A673 (cell line): ENCODE results near the gene PCTP. TPM values are rescaled to one million over a fixed set of nuclear protein-coding genes. Genes with fewer than 3 reads are reported as not detected.

Experiments
- BruUV-seq: library from RNA; stranded (reverse); fragments of 400-500 nt; replicated peaks from 2 replicates; lab custom pipeline; 2021; lab: Mats Ljungman, UMichigan
- CTCF ChIA-PET: fragments of 300-600 bp; sonication (Branson Sonifier 250); formaldehyde crosslinking; loops from one replicate; lab custom pipeline; 2022; ENCODE audit warnings: antibody characterized with exemption; lab: Charles Lee
- POLR2A ChIA-PET: fragments of 300-600 bp; sonication (Branson Sonifier 250); formaldehyde crosslinking; loops from one replicate; lab custom pipeline; 2022; ENCODE audit warnings: antibody characterized with exemption; ENCODE audit not compliant: low non-redundant PET; lab: Charles Lee
- DNase-seq: peaks from one replicate; pipeline ENCODE4 v3.0.0-alpha.2; 2015; ENCODE audit warnings: low spot score
- H3K27ac ChIP-seq: fragments of 200-600 bp; sonication (generic); 2 replicates; pipeline ENCODE4 v1.5.1; 2016; ENCODE audit warnings: mixed run types, low read depth, mild to moderate bottlenecking, mixed read lengths, antibody characterized with exemption, low read length; ENCODE audit not compliant: poor library complexity, severe bottlenecking
- H3K27me3 ChIP-seq: fragments of 200-600 bp; sonication (generic); replicated peaks from 2 replicates; pipeline ENCODE4 v1.6.1; 2017; ENCODE audit warnings: mixed run types, low read depth, mild to moderate bottlenecking, mixed read lengths, antibody characterized with exemption, low read length; ENCODE audit not compliant: insufficient read depth, poor library complexity
- H3K36me3 ChIP-seq: fragments of 200-600 bp; sonication (generic); 2 replicates; pipeline ENCODE4 v1.6.1; 2016; ENCODE audit warnings: mixed run types, mild to moderate bottlenecking, mixed read lengths, antibody characterized with exemption, low read length; ENCODE audit not compliant: insufficient read depth, poor library complexity, severe bottlenecking
- H3K4me1 ChIP-seq: fragments of 200-600 bp; sonication (generic); 2 replicates; pipeline ENCODE4 v1.6.1; 2017; ENCODE audit warnings: mixed run types, mild to moderate bottlenecking, mixed read lengths, antibody characterized with exemption, low read length; ENCODE audit not compliant: insufficient read depth, poor library complexity, severe bottlenecking
- H3K4me3 ChIP-seq: fragments of 200-600 bp; sonication (generic); 2 replicates; pipeline ENCODE4 v1.5.1; 2016; ENCODE audit warnings: low read depth, mixed run types, mild to moderate bottlenecking, mixed read lengths, low read length; ENCODE audit not compliant: poor library complexity, severe bottlenecking
- H3K9me3 ChIP-seq: fragments of 200-600 bp; sonication (generic); 2 replicates; pipeline ENCODE4 v1.6.1; 2016; ENCODE audit warnings: mixed run types, low read depth, mild to moderate bottlenecking, mixed read lengths, antibody characterized with exemption, low read length; ENCODE audit not compliant: poor library complexity, severe bottlenecking
- EZH2 ChIP-seq: fragments of 200-600 bp; sonication (generic); IDR thresholded peaks from 2 replicates; pipeline ENCODE4 v1.6.1; 2017; ENCODE audit warnings: borderline replicate concordance, low read depth, mild to moderate bottlenecking, mixed read lengths, antibody characterized with exemption, low read length; ENCODE audit not compliant: poor library complexity, severe bottlenecking
- intact Hi-C: fragments of 100-400 bp; cut with micrococcal nuclease; formaldehyde crosslinking; loops from one replicate; pipeline ENCODE4 v1.10.0; 2022; ENCODE audit not compliant: unreplicated experiment
- total RNA-seq: library from RNA; stranded (reverse); gene quantifications from 2 replicates; pipeline ENCODE4 v1.2.3, GENCODE V29; 2021
- TF ChIP-seq, protein P1 (sequence below): fragments of 300-800, 200-600 bp; sonication (generic); conservative IDR thresholded peaks from 2 replicates; pipeline ENCODE4 v1.5.1; 2017; ENCODE audit warnings: low read depth, mild to moderate bottlenecking, antibody characterized with exemption, low read length, moderate library complexity, mixed read lengths

Gene PCTP
- total RNA-seq, 1 experiment from 2014 or later, result 6.4 TPM

DNA sequence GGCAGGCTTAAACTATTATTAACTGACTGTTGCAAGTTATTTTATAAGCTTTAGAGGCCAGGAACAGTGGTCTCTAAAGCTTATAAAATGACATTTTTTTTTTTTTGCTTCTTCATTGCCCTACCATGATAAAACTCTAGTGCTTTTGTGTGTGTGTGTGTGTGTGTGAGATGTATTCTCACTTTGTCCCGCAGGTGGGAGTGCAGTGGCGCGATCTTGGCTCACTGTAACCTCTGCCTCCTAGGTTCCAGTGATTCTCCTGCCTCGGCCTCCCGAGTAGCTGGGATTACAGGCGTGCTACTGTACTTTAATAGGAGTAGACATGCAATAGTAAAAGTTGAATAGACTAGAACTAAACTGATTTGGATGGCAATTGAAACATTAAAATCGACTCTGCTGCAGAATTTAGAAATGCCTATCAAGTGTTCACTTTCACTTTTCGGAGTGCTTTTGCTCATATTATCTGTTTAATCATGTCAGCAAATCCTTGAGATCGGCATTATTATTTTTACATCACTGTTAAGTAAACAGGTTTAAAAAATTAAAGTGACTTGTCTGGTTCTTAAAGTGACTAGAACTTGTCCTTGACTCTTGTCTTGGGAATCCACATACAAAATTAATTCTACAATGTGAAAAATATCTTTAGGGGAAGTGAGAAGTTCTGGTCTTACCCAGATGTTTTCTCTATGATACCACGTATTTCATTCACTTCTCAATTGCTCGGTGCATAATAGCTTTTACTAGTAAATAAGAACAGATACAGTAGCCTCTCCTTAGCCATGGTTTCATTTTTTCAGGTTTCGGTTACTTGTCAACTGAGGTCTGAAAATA is 8.4 kb upstream of the PCTP start:
- Histone ChIP-seq H3K4me3 (no peak overlapping the region), H3K27ac (no peak overlapping the region), H3K4me1 (peaks cover 6% of the 10 kb centered on the region), H3K9me3 (no peaks in the 10 kb centered on the region), H3K36me3 (no peaks in the 10 kb centered on the region), H3K27me3 (no peaks in the 10 kb centered on the region)
- no peak for DNase-seq
- intact Hi-C loops, result no loop called here
- POLR2A ChIA-PET, result no interaction called here
- BruUV-seq, result no TSS peak
- no peak for TF ChIP-seq EZH2
- TF ChIP-seq, protein P1, sequence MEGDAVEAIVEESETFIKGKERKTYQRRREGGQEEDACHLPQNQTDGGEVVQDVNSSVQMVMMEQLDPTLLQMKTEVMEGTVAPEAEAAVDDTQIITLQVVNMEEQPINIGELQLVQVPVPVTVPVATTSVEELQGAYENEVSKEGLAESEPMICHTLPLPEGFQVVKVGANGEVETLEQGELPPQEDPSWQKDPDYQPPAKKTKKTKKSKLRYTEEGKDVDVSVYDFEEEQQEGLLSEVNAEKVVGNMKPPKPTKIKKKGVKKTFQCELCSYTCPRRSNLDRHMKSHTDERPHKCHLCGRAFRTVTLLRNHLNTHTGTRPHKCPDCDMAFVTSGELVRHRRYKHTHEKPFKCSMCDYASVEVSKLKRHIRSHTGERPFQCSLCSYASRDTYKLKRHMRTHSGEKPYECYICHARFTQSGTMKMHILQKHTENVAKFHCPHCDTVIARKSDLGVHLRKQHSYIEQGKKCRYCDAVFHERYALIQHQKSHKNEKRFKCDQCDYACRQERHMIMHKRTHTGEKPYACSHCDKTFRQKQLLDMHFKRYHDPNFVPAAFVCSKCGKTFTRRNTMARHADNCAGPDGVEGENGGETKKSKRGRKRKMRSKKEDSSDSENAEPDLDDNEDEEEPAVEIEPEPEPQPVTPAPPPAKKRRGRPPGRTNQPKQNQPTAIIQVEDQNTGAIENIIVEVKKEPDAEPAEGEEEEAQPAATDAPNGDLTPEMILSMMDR, result no peak
- CTCF ChIA-PET, result no interaction called here

DNA sequence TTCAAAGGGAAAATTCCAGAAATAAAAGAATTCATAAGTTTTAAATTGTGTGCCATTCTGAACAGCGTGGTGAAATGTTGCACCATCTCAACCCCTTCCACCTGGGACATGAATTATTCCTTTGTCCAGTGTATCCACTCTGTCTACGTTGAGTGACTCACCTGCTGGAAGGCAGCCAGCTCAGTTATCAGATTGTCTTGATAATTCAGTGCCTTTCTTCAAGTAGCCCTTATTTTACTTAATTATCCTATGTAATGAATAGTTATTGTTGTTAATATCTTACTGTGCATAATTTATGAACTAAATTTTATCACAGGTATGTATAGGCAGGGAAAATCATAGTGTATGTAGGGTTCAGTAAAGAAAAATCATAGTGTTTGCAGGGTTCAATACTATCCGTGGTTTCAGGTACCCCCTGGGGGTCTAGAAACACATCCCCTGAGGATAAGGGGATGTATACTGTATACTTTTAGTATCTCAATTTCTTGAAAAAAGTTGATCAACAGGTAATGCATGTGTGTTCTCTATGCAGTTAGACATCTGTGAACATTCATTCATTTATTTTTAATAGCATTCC is 7.7 kb upstream of the PCTP start:
- H3K4me1 ChIP-seq, result no peaks in the 10 kb centered on the region
- TF ChIP-seq EZH2, result no peak
- TF ChIP-seq, protein P1, result no peak
- H3K27me3 ChIP-seq, result no peaks in the 10 kb centered on the region
- no TSS peak for BruUV-seq
- no peak overlapping the region for H3K27ac ChIP-seq
- DNase-seq, result no peak
- H3K9me3 ChIP-seq, result no peaks in the 10 kb centered on the region
- no peaks in the 10 kb centered on the region for H3K36me3 ChIP-seq
- ChIA-PET CTCF (no interaction called here), POLR2A (no interaction called here)
- intact Hi-C loops, result no loop called here
- H3K4me3 ChIP-seq, result no peak overlapping the region

DNA sequence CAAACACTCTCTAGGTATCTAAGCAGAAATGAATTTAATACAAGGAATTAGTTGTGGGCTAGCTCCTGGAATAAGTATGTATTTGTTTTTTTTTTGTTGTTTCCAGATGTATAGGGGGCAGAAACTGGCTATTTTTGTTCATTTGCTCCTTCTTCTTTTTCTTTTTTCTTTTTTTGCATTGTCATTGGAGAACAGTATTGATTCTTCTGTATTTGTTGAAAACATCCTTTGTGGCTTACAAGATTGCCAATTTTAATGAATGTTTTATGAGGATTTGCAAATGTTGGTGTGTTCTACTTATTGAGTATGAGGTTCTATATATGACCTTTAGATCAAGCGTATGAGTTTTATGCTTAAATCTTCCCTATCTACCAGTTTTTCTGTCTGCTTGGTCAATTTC is 5.6 kb upstream of the PCTP start:
- intact Hi-C loops, result no loop called here
- no TSS peak for BruUV-seq
- CTCF ChIA-PET, result no interaction called here

More for the DNA sequence above, 5.6 kb upstream of the PCTP start:
- H3K27me3 ChIP-seq, result no peaks in the 10 kb centered on the region
- TF ChIP-seq, protein P1, result no peak
- TF ChIP-seq EZH2, result no peak
- H3K4me3 ChIP-seq, result no peak overlapping the region
- H3K9me3 ChIP-seq, result no peaks in the 10 kb centered on the region
- DNase-seq, result no peak
- H3K27ac ChIP-seq, result no peak overlapping the region
- no peaks in the 10 kb centered on the region for H3K4me1 ChIP-seq
- no peaks in the 10 kb centered on the region for H3K36me3 ChIP-seq
- POLR2A ChIA-PET, result no interaction called here
